Smooth muscle cell (in vitro differentiated cells): ENCODE results near the gene KLC1. TPM values are rescaled to one million over a fixed set of nuclear protein-coding genes. Genes with fewer than 3 reads are reported as not detected.

Source experiments
- DNase-seq: peaks from one replicate; lab custom pipeline; 2025; ENCODE audit not compliant: unreplicated experiment; lab: John Stamatoyannopoulos, UW
- H2AFZ ChIP-seq: fragments of 200-600 bp; sonication (generic); 2 replicates; pipeline ENCODE4 v1.6.0; 2016; ENCODE audit warnings: antibody characterized with exemption, low read depth, mild to moderate bottlenecking
- H3F3A ChIP-seq: fragments of 200-600 bp; sonication (generic); 2 replicates; pipeline ENCODE4 v1.6.0; 2017; ENCODE audit warnings: antibody characterized with exemption, low read depth
- H3K27ac ChIP-seq: fragments of 200-600 bp; sonication (generic); 2 replicates; pipeline ENCODE4 v1.5.1; 2016; ENCODE audit warnings: low read depth, mild to moderate bottlenecking
- H3K27me3 ChIP-seq: fragments of 200-600 bp; sonication (generic); 2 replicates; pipeline ENCODE4 v1.6.1; 2016; ENCODE audit warnings: low read depth, mild to moderate bottlenecking
- H3K36me3 ChIP-seq: fragments of 200-600 bp; sonication (generic); 2 replicates; pipeline ENCODE4 v1.5.1; 2016; ENCODE audit warnings: low read depth
- H3K4me1 ChIP-seq: fragments of 200-600 bp; sonication (generic); 2 replicates; pipeline ENCODE4 v1.5.1; 2016; ENCODE audit warnings: low read depth
- H3K4me2 ChIP-seq: fragments of 200-600 bp; sonication (generic); 2 replicates; pipeline ENCODE4 v1.6.0; 2016; ENCODE audit warnings: mild to moderate bottlenecking
- H3K4me3 ChIP-seq: fragments of 200-600 bp; sonication (generic); 2 replicates; pipeline ENCODE4 v1.5.1; 2016; ENCODE audit warnings: mild to moderate bottlenecking
- H3K79me2 ChIP-seq: fragments of 200-600 bp; sonication (generic); 2 replicates; pipeline ENCODE4 v1.6.0; 2016; ENCODE audit warnings: low read depth, mild to moderate bottlenecking
- H3K9ac ChIP-seq: fragments of 200-600 bp; sonication (generic); 2 replicates; pipeline ENCODE4 v1.6.0; 2016; ENCODE audit warnings: low read depth
- H3K9me3 ChIP-seq: fragments of 200-600 bp; sonication (generic); replicated peaks from 2 replicates; pipeline ENCODE4 v1.5.1; 2016; ENCODE audit warnings: low read depth
- H4K20me1 ChIP-seq: fragments of 200-600 bp; sonication (generic); 2 replicates; pipeline ENCODE4 v1.6.0; 2016; ENCODE audit warnings: low read depth
- CTCF ChIP-seq: fragments of 200-600 bp; sonication (generic); IDR thresholded peaks from 2 replicates; pipeline ENCODE4 v1.5.1; 2017; ENCODE audit warnings: borderline replicate concordance, mild to moderate bottlenecking, antibody characterized with exemption; ENCODE audit not compliant: insufficient read depth, poor library complexity, severe bottlenecking
- WGBS: methylation state at CpG from one replicate; pipeline ENCODE4 v1.1.7; 2016; ENCODE audit warnings: low lambda C conversion rate; 5-methylcytosine and 5-hydroxymethylcytosine counted together
- polyA plus RNA-seq: library from polyadenylated mRNA; unstranded; fragments of >200 nt; fragmentation: Nextera tagmentation; extraction: Ambion mirVana; gene quantifications from 2 replicates; pipeline ENCODE4 v1.2.1, GENCODE V29; 2016
- total RNA-seq: library from RNA; depleted of rRNA; stranded (reverse); fragments of >200 nt; gene quantifications from 2 replicates; pipeline ENCODE4 v1.2.3, GENCODE V29; 2014

Gene KLC1
- total and polyA plus RNA-seq, 2 experiments from 2014 or later: 167 to 224 TPM

DNA sequence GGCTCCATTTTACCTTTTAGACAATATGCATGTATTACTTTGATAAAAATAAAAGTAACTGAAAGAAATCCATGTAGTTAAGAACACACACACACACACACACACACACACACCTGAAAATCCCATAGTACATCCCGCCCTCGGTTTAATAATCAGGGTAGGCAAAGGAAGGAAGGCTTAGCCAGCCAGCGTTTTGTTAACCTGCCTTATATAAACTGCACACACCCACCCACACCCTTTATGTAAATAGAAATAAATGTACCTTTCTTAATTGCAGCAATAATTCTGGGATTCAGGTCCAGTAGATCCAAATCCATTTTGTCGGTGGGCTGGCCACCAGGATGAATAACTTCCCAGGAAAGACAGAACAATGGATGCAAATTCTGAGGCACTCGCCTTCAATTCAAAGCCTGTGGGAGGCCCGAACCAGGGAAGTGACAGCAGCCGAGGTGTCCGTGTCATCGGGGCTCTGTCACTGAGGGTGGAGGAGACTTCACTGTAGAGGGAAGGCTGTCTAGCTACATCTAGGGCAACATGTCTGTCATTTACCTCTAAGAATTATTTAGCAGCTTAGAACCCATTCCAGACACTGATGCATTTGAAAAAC is 81.9 kb downstream of the KLC1 start:
- H3K4me1 ChIP-seq: peaks cover 6% of the 10 kb centered on the region
- no peak overlapping the region for H3K27ac ChIP-seq
- no peaks in the 10 kb centered on the region for H3K9me3 ChIP-seq
- H3K4me2 ChIP-seq: no peak overlapping the region
- no peaks in the 10 kb centered on the region for H3K27me3 ChIP-seq
- 90% methylated on average over 9 of the region's 9 CpGs for WGBS
- peaks cover 20% of the 10 kb centered on the region for H4K20me1 ChIP-seq
- peaks cover 7% of the 10 kb centered on the region for H3F3A ChIP-seq
- no peak for TF ChIP-seq CTCF
- H3K4me3 ChIP-seq: no peak overlapping the region
- no peaks in the 10 kb centered on the region for H3K36me3 ChIP-seq
- no peak overlapping the region for H3K9ac ChIP-seq
- no peaks in the 10 kb centered on the region for H3K79me2 ChIP-seq
- no peak overlapping the region for H2AFZ ChIP-seq
- no peak for DNase-seq

DNA sequence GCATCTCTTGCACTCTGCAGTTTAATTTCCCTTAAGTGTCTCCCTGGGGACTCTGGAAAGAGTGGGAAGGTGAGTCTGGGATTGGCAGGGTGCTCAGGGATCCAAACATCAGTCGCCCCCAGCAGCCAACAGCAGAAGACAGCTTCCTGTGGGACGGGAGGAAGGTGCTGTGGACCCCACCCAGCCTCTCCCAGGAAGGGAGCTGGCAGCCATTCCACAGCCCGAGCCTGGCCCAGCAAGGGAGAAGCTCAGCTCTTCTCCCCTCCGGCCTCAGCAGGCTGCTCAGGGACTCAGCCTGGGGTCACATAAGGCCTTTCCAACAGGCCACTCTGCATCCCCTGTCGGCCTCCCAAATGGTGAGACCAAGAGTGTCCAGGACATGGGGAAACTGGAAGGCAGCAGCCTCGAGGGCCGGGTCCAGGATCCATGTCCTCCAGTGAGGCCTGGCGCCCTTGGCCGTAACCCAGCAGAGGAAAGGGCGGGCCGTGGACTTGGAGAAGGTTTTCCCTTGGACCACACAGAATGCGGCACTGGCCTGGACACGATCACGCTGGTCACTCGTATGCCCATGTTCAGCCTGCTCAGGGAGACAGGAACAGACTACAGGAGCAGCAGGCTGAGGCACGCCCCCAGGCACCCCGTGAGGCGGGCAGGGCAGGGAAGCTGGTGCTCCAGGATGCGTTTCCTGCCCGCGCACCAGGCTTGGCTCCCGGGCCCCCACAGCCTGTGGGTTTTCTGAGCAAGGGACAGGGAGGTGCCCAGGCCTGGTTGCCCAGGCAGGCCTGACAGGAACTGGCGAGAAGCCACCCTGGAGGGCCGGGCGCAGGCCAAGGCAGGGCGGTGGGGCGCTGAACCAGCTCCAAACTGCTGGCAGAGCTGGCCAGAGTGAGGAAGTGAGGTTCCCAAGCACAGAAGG is 82.8 kb downstream of the KLC1 start:
- 93% methylated on average over 27 of the region's 27 CpGs for WGBS
- Histone ChIP-seq H4K20me1 (peaks cover 26% of the 10 kb centered on the region), H3K9me3 (no peaks in the 10 kb centered on the region), H2AFZ (no peak overlapping the region), H3K4me1 (peaks cover 11% of the 10 kb centered on the region), H3K4me2 (no peak overlapping the region), H3K27ac (no peak overlapping the region), H3F3A (peaks cover 7% of the 10 kb centered on the region), H3K36me3 (no peaks in the 10 kb centered on the region), H3K4me3 (no peak overlapping the region), H3K79me2 (peaks cover 9% of the 10 kb centered on the region), H3K27me3 (no peaks in the 10 kb centered on the region), H3K9ac (no peak overlapping the region)
- no peak for TF ChIP-seq CTCF
- DNase-seq: no peak

- H3K4me1 ChIP-seq: peaks cover 15% of the 10 kb centered on the region
Measured at GRCh38 chr14:103712633-103713247, 83.7 kb downstream of the KLC1 start.

More at GRCh38 chr14:103712633-103713247, 83.7 kb downstream of the KLC1 start:
- H3K27me3 ChIP-seq: no peaks in the 10 kb centered on the region
- DNase-seq: no peak
- peaks cover 18% of the 10 kb centered on the region for H3K79me2 ChIP-seq
- H4K20me1 ChIP-seq: peaks cover 36% of the 10 kb centered on the region
- 79% methylated on average over 23 of the region's 24 CpGs for WGBS
- no peaks in the 10 kb centered on the region for H3K9me3 ChIP-seq
- no peak overlapping the region for H3K27ac ChIP-seq
- H3K9ac ChIP-seq: no peak overlapping the region
- no peak for TF ChIP-seq CTCF
- peaks cover 7% of the 10 kb centered on the region for H3F3A ChIP-seq
- no peak overlapping the region for H3K4me3 ChIP-seq
- no peaks in the 10 kb centered on the region for H3K36me3 ChIP-seq
- no peak overlapping the region for H3K4me2 ChIP-seq
- no peak overlapping the region for H2AFZ ChIP-seq
